ENCODE measurements around the gene FOXA3. TPM values are rescaled to one million over a fixed set of nuclear protein-coding genes. Genes with fewer than 3 reads are reported as not detected.

The FOXA3 gene
- total RNA-seq, 4 donors from 2014 or later, result 1.9 to 24.4 (median 9.2) TPM

GRCh38 chr19:45872095-45872919, 8.2 kb downstream of the FOXA3 start:
- Histone ChIP-seq H3K27me3 (no peaks in the 10 kb centered on the region), H3K36me3 (no peaks in the 10 kb centered on the region), H3K4me1 (peaks cover 0 to 15% (median 13%) of the 10 kb centered on the region in 4 donors), H3K9me3 (no peaks in the 10 kb centered on the region), H3K27ac (no peak overlapping the region), H3K4me3 (no peak overlapping the region)
- 91% methylated on average over 34 of the region's 34 CpGs; no CpG with 5 or more reads in 1 of the 2 donors for WGBS, 2 donors (ENCODE audit: low coverage in 1 of 2)
- in situ Hi-C loops (cut with MboI; ENCODE audit: low pct_ligation_motif_present in 1 of 4, low pct_unique_long_range_greater_than_20kb in 1 of 4, low sequenced_read_pairs in 3 of 4), result no loop called here
- intact Hi-C loops (cut with DNase I; ENCODE audit: low total_unique reads), result no loop called here
- DNase-seq, result no peak
- TF ChIP-seq POLR2A (IDR thresholded peaks at IDR 0.05) (no peak), EP300 (IDR thresholded peaks at IDR 0.05; ENCODE audit: low read depth) (no peak), POLR2AphosphoS5 (IDR thresholded peaks at IDR 0.05) (no peak)
- TF ChIP-seq, protein P1, sequence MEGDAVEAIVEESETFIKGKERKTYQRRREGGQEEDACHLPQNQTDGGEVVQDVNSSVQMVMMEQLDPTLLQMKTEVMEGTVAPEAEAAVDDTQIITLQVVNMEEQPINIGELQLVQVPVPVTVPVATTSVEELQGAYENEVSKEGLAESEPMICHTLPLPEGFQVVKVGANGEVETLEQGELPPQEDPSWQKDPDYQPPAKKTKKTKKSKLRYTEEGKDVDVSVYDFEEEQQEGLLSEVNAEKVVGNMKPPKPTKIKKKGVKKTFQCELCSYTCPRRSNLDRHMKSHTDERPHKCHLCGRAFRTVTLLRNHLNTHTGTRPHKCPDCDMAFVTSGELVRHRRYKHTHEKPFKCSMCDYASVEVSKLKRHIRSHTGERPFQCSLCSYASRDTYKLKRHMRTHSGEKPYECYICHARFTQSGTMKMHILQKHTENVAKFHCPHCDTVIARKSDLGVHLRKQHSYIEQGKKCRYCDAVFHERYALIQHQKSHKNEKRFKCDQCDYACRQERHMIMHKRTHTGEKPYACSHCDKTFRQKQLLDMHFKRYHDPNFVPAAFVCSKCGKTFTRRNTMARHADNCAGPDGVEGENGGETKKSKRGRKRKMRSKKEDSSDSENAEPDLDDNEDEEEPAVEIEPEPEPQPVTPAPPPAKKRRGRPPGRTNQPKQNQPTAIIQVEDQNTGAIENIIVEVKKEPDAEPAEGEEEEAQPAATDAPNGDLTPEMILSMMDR (IDR thresholded peaks at IDR 0.05), result no peak

GRCh38 chr19:45873219-45873772, 9.2 kb downstream of the FOXA3 start:
- intact Hi-C loops (cut with DNase I; ENCODE audit: low total_unique reads), result no loop called here
- Histone ChIP-seq H3K9me3 (no peaks in the 10 kb centered on the region), H3K36me3 (no peaks in the 10 kb centered on the region), H3K27me3 (no peaks in the 10 kb centered on the region), H3K4me1 (peaks cover 0 to 22% (median 21%) of the 10 kb centered on the region in 4 donors), H3K27ac (no peak overlapping the region), H3K4me3 (no peak overlapping the region)
- no peak for TF ChIP-seq POLR2AphosphoS5 (IDR thresholded peaks at IDR 0.05)
- TF ChIP-seq POLR2A (IDR thresholded peaks at IDR 0.05), result no peak
- TF ChIP-seq EP300 (IDR thresholded peaks at IDR 0.05; ENCODE audit: low read depth), result no peak
- TF ChIP-seq, protein P1 (IDR thresholded peaks at IDR 0.05), result no peak
- DNase-seq, result no peak
- WGBS, 2 donors (ENCODE audit: low coverage in 1 of 2), result 97% methylated on average over 7 of the region's 7 CpGs; no CpG with 5 or more reads in 1 of the 2 donors
- in situ Hi-C loops (cut with MboI; ENCODE audit: low pct_ligation_motif_present in 1 of 4, low pct_unique_long_range_greater_than_20kb in 1 of 4, low sequenced_read_pairs in 3 of 4), result no loop called here

- no peaks in the 10 kb centered on the region for H3K36me3 ChIP-seq
- in situ Hi-C loops (cut with MboI; ENCODE audit: low pct_ligation_motif_present in 1 of 4, low pct_unique_long_range_greater_than_20kb in 1 of 4, low sequenced_read_pairs in 3 of 4), result no loop called here
Measured at GRCh38 chr19:45874620-45874966, 10.5 kb downstream of the FOXA3 start.

GRCh38 chr19:45876161-45876410, 12.0 kb downstream of the FOXA3 start:
- no peak for DNase-seq
- no peaks in the 10 kb centered on the region for H3K36me3 ChIP-seq
- intact Hi-C loops (cut with DNase I; ENCODE audit: low total_unique reads) (no loop called here), in situ Hi-C loops (cut with MboI; ENCODE audit: low pct_ligation_motif_present in 1 of 4, low pct_unique_long_range_greater_than_20kb in 1 of 4, low sequenced_read_pairs in 3 of 4) (no loop called here)
- no peaks in the 10 kb centered on the region for H3K9me3 ChIP-seq
- no peaks in the 10 kb centered on the region for H3K27me3 ChIP-seq
- 40 to 49% methylated on average over 2 to 4 of the region's 4 CpGs for WGBS, 2 donors (ENCODE audit: low coverage in 1 of 2)
- no peak overlapping the region for H3K4me3 ChIP-seq
- TF ChIP-seq, protein P1 (IDR thresholded peaks at IDR 0.05), result no peak
- TF ChIP-seq POLR2AphosphoS5 (IDR thresholded peaks at IDR 0.05) (no peak), POLR2A (IDR thresholded peaks at IDR 0.05) (no peak), EP300 (IDR thresholded peaks at IDR 0.05; ENCODE audit: low read depth) (no peak)
- peak overlapping the region; percentile 62 to 84 (median 75) for H3K27ac ChIP-seq
- H3K4me1 ChIP-seq, result peaks cover 3 to 39% (median 27%) of the 10 kb centered on the region in 4 donors

More at GRCh38 chr19:45874620-45874966, 10.5 kb downstream of the FOXA3 start:
- no peak for DNase-seq
- H3K27me3 ChIP-seq, result no peaks in the 10 kb centered on the region
- H3K4me3 ChIP-seq, result no peak overlapping the region
- no peaks in the 10 kb centered on the region for H3K9me3 ChIP-seq
- no peak overlapping the region for H3K27ac ChIP-seq
- TF ChIP-seq, protein P1 (IDR thresholded peaks at IDR 0.05), result no peak
- no peak for TF ChIP-seq EP300 (IDR thresholded peaks at IDR 0.05; ENCODE audit: low read depth)
- intact Hi-C loops (cut with DNase I; ENCODE audit: low total_unique reads), result no loop called here
- WGBS, 2 donors (ENCODE audit: low coverage in 1 of 2), result 83 to 100% methylated on average over 1 to 7 of the region's 7 CpGs
- H3K4me1 ChIP-seq, result peaks cover 3 to 34% (median 25%) of the 10 kb centered on the region in 4 donors
